SJCRH30 (cell line): ENCODE data around the gene HNMT. TPM values are rescaled to one million over a fixed set of nuclear protein-coding genes. Genes with fewer than 3 reads are reported as not detected.
"Not testable (repeated sequence)": the region's sequence is repeated elsewhere in the genome, so short reads cannot be mapped to it uniquely, and the experiment has no call there.

Experiments
- DNase-seq, 2 experiments: peaks; one replicate each; pipeline ENCODE4 v3.0.0-alpha.2; 2015 to 2020
- H3K27ac ChIP-seq: fragments of 250-450 bp; sonication (Bioruptor Pico); 2 replicates; pipeline ENCODE4 v1.5.1; 2020; ENCODE audit warnings: mild to moderate bottlenecking, moderate library complexity
- H3K27me3 ChIP-seq: fragments of 250-450 bp; sonication (Bioruptor Pico); 2 replicates; pipeline ENCODE4 v1.5.1; 2020; ENCODE audit warnings: mild to moderate bottlenecking, moderate library complexity
- H3K36me3 ChIP-seq: fragments of 250-450 bp; sonication (Bioruptor Pico); 2 replicates; pipeline ENCODE4 v1.5.1; 2020; ENCODE audit warnings: mild to moderate bottlenecking, moderate library complexity
- H3K4me1 ChIP-seq: fragments of 250-450 bp; sonication (Bioruptor Pico); 2 replicates; pipeline ENCODE4 v1.5.1; 2020; ENCODE audit warnings: mild to moderate bottlenecking, moderate library complexity
- H3K4me3 ChIP-seq: fragments of 250-450 bp; sonication (Bioruptor Pico); 2 replicates; pipeline ENCODE4 v1.5.1; 2020; ENCODE audit warnings: mild to moderate bottlenecking, moderate library complexity
- H3K9me3 ChIP-seq: fragments of 250-450 bp; sonication (Bioruptor Pico); replicated peaks from 2 replicates; pipeline ENCODE4 v1.5.1; 2020; ENCODE audit warnings: mild to moderate bottlenecking, moderate library complexity
- total RNA-seq: library from RNA; depleted of rRNA; stranded (reverse); fragments of >200 nt; shearing (Covaris generic); gene quantifications from 2 replicates; pipeline ENCODE4 v1.2.3, GENCODE V29; 2014

The HNMT gene
- total RNA-seq, 1 experiment from 2014 or later = 0.04 TPM

DNA sequence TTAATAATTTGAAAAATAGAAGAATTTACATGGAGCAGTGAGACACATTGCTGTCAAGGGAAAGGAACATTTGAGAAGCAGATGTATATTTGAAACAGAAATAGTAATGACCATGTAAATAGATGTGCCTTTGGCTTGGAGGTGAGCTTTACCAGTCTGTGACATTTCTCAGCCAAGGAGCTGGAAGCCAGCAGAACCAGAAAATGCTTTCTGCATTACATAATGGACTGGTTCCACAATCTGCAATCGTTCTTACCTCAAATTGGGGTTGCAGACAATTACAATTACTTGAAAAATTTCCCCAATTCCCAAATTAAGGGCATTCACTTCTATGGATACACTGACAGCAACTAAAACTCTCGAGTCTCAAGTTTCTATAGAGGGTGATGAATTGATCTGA, 59.7 kb downstream of the HNMT start:
- H3K4me1 ChIP-seq = no peaks in the 10 kb centered on the region
- H3K9me3 ChIP-seq = no peaks in the 10 kb centered on the region
- no peak for DNase-seq
- H3K27ac ChIP-seq = no peak overlapping the region
- no peak overlapping the region for H3K4me3 ChIP-seq
- H3K27me3 ChIP-seq = no peaks in the 10 kb centered on the region
- H3K36me3 ChIP-seq = no peaks in the 10 kb centered on the region

DNA sequence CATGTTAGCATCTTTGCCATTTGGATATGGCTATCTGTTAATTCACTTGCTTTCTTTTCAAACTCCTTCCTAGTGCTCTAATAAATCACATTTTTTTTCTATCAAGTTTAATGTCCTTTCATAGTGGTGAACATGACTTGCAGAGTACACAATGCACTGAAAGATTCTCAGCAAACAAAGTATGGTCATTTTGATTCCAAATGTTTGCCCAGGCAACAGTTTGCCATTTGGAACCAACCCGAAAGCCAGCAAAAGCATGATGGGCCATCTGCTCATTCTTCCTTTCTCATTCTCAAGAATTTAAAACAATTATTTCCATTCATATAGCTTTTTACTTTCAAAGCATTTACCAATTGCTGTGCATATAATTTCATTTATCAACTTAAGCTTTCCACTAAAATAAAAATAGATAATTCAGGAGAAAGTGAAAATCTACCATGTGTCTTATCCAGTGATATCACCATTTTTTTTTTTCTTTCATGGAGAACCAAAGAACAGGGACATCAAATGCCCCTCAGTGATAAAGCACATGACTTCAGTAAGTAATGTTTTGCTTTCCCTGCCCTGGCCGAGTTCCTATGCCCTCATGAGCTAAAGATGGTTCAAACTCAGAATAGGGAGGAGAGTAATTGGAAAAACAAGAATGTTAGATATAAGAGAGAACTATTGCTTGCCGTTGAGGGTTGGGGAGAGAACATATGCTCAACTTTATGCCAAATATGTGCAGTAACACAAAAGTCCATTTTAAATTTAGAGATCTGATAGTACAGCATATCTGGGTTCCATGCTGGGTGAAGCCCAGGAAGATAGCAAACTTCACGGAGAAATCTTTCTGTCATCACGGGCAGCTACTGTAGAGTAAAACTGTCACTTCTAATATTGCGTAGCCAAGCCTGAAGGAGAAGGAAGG, 62.1 kb downstream of the HNMT start:
- Histone ChIP-seq H3K9me3 (no peaks in the 10 kb centered on the region), H3K4me3 (no peak overlapping the region), H3K4me1 (no peaks in the 10 kb centered on the region), H3K36me3 (no peaks in the 10 kb centered on the region), H3K27ac (no peak overlapping the region), H3K27me3 (no peaks in the 10 kb centered on the region)
- DNase-seq = no peak

DNA sequence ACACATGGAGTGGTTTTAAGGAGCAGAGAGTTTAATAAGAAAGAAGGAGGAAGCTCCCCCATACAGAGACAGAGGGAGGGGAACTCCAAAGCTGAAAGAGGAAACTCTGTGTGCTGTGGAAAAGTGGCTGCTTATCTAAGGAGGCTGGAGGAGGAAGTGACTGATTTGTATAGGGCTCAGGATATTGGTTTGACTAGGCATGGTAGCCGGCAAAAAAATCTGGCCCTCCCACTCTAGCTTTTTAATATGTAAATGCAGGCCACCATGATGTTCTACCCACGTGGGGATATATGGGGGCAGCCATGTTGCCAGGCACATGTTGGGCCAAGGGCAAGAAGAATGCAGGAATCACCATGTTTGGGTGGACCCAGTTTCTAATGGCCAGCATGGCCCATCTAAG, 64.3 kb downstream of the HNMT start:
- Histone ChIP-seq H3K36me3 (no peaks in the 10 kb centered on the region), H3K27me3 (0 out of 2 replicates have a peak, but pooled peaks cover 3% of the 10 kb centered on the region)
- DNase-seq = no peak

DNA sequence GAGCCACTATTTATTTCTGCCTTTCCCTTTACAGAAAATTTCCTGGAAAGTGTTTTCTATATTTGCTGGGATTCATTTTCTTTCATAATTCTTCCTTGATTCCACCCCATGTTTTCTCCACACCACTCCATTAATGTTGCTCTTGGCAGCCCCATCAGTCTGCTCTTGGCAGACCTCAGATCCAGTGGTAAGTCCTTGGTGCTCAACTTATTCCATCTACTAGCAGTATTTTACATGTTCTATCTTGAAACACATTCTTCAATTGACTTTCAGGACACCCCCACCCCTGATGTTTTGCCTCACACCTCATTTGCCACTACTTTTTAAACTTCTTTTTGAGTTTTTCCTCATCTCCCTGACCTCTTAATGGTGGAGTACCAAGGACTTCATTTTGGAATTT, 65.0 kb downstream of the HNMT start:
- H3K36me3 ChIP-seq = no peaks in the 10 kb centered on the region
- H3K9me3 ChIP-seq = no peaks in the 10 kb centered on the region
- H3K4me3 ChIP-seq = no peak overlapping the region
- no peak overlapping the region for H3K27ac ChIP-seq
- DNase-seq = no peak
- H3K27me3 ChIP-seq = 0 out of 2 replicates have a peak, but pooled peaks cover 3% of the 10 kb centered on the region
- H3K4me1 ChIP-seq = no peaks in the 10 kb centered on the region

More for the DNA sequence above, 64.3 kb downstream of the HNMT start:
- Histone ChIP-seq H3K4me3 (no peak overlapping the region), H3K9me3 (no peaks in the 10 kb centered on the region), H3K4me1 (no peaks in the 10 kb centered on the region), H3K27ac (no peak overlapping the region)

DNA sequence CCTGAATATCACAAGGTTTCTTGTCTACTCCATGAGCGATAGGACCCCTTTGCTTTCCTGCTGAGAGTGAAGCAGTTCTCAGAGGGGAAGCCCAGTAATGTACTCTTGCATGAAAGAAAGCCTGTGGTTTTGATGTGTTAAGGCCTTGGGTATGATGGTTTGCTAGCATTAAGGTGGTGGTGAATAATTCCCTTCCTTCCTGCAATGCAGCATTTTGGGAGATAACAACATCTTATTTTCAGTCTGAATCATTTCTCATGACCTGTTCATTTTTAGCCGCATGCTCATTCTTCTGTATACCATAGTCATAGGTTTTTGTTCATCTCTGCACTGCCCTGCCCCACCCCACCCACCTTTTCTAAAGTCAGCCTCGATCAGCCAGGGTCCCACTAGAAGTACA, 66.2 kb downstream of the HNMT start:
- no peak overlapping the region for H3K4me3 ChIP-seq
- H3K36me3 ChIP-seq = no peaks in the 10 kb centered on the region
- DNase-seq = no peak
- no peaks in the 10 kb centered on the region for H3K4me1 ChIP-seq
- H3K9me3 ChIP-seq = no peaks in the 10 kb centered on the region
- H3K27me3 ChIP-seq = 0 out of 2 replicates have a peak, but pooled peaks cover 3% of the 10 kb centered on the region
- no peak overlapping the region for H3K27ac ChIP-seq

DNA sequence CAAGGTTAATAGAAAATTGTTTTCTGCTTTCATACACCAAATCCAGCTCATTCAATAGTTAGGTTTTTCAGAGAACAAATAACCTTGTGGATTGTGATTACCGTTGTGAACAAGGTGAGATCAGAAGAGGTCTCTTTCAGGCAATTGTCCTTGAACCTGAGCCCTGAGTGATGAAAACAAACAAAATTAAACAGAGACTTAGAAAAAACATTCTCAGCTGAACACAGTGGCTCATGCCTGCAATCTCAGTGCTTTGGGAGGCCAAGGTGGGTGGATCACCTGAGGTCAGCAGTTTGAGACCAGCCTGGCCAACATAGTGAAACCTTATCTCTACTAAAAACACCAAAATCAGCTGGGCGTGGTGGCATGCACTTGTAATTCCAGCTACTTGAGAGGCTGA, 68.1 kb downstream of the HNMT start:
- H3K9me3 ChIP-seq = no peaks in the 10 kb centered on the region
- DNase-seq = no peak
- no peak overlapping the region for H3K27ac ChIP-seq
- H3K27me3 ChIP-seq = 0 out of 2 replicates have a peak, but pooled peaks cover 3% of the 10 kb centered on the region
- H3K4me3 ChIP-seq = no peak overlapping the region
- H3K4me1 ChIP-seq = no peaks in the 10 kb centered on the region
- H3K36me3 ChIP-seq = no peaks in the 10 kb centered on the region

DNA sequence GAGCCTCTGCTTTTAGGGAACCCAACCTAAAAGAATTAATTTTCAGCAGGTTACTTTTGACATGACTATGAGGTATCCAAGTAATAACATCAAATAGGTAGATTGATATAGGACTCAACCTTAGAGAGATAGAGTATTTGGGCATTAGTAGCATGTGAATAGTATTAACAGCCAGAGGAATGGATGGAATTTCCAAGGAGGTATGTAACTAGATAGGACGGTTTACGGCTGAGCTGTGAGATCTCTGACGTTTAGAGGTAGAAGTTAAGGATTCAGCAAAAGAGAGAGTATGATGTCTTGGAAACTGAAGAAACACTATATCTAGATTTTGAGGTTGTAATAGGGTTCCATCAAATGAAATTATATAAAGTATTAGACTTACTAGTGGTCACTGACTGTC, 70.3 kb downstream of the HNMT start:
- H3K9me3 ChIP-seq = no peaks in the 10 kb centered on the region
- H3K4me3 ChIP-seq = no peak overlapping the region
- H3K27ac ChIP-seq = no peak overlapping the region
- H3K36me3 ChIP-seq = no peaks in the 10 kb centered on the region
- no peak for DNase-seq
- H3K4me1 ChIP-seq = no peaks in the 10 kb centered on the region
- H3K27me3 ChIP-seq = 0 out of 2 replicates have a peak, but pooled peaks cover 3% of the 10 kb centered on the region

DNA sequence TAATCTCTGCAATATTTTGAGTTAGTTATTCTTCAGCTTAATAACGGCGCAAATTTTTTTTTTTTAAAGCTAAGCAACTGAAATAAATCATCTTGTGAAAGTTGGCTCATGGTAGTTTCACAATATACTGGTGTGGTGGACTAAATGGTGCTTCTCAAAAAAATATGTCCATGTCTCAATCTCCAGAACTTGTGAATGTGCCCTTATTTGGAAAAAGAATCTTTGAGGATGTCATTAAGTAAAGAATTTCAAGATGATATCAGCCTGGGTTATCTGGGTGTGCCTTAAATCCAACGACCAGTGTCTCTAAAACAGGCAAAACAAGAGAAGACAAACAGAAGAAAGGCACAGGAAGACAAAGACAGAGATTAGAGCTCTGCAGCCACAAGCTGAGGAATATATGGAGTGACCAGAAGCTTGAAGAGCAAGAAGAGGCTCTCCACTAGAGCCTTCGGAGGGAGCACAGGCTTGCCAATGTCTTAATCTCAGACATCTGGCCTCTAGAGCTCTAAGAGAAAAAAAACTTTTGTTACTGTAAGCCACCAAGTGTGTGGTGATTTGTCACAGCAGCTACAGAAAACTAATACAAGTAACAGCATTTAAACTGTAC, 71.4 kb downstream of the HNMT start:
- Histone ChIP-seq H3K36me3 (no peaks in the 10 kb centered on the region), H3K4me3 (no peak overlapping the region), H3K27me3 (0 out of 2 replicates have a peak, but pooled peaks cover 3% of the 10 kb centered on the region), H3K27ac (no peak overlapping the region), H3K4me1 (no peaks in the 10 kb centered on the region), H3K9me3 (no peaks in the 10 kb centered on the region)
- no peak for DNase-seq

DNA sequence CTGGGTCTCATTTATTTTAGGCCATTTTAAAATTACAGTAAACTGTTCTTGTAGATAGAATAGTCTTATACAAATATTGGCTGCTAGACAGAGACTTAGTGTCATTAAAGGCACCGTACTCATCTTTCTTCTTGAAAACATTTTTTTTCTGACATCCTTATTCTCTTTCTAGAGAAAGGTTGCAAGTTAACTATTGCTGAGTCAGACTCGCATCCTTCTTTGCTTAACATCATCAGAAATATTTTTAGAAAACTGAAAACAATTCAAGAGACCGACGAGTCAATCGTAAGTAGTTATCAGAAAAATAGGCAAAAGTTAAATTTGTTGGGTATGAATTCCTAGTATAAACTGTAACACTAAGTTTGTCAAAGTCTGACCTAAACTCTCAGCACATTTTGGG, 72.2 kb downstream of the HNMT start:
- Histone ChIP-seq H3K36me3 (no peaks in the 10 kb centered on the region), H3K4me1 (no peaks in the 10 kb centered on the region), H3K27ac (no peak overlapping the region), H3K9me3 (no peaks in the 10 kb centered on the region), H3K4me3 (no peak overlapping the region), H3K27me3 (0 out of 2 replicates have a peak, but pooled peaks cover 3% of the 10 kb centered on the region)
- DNase-seq = no peak

DNA sequence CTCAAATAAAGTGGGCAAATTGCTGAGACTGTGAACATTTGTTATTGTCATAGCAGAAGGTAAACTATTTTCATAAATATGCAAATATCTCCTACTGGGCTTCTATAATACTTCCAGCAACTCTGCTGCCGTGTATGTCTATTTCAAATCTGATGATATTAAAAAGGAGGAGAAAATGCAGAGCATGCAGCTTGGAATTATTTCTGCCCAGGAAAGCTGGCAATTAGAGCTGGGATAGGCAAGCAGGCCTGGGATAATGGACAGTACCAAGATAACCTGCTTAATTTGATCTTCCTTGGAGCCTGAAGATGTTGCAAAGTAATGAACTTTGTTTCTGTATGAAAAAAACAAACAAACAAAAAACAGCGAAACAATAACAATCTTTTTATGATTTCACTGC, 72.8 kb downstream of the HNMT start:
- no peak overlapping the region for H3K27ac ChIP-seq
- H3K9me3 ChIP-seq = no peaks in the 10 kb centered on the region
- H3K27me3 ChIP-seq = no peaks in the 10 kb centered on the region
- no peaks in the 10 kb centered on the region for H3K36me3 ChIP-seq
- H3K4me3 ChIP-seq = no peak overlapping the region
- no peaks in the 10 kb centered on the region for H3K4me1 ChIP-seq
- no peak for DNase-seq

DNA sequence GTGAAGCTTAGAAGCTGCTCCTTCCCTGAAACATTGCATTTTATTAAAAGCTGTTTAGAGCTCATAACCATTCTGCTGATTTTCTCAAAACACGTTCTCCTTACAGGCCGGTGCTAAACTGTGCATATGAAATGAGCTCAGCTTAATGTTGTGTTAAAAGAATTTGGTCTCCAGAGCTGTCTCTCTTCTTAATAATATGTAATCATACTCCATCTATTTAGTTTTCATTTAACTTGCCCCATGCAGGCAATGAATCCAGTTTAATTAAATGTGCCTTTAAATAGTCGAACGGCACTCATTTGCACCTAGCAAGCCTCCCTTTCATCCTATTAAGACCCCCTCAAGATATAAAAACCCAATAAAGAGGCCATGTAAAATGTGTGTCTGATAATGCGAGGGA, 76.3 kb downstream of the HNMT start:
- H3K4me1 ChIP-seq = no peaks in the 10 kb centered on the region
- H3K9me3 ChIP-seq = 0 out of 2 replicates have a peak, but pooled peaks cover 2% of the 10 kb centered on the region
- no peak overlapping the region for H3K4me3 ChIP-seq
- no peak overlapping the region for H3K27ac ChIP-seq
- DNase-seq = no peak
- no peaks in the 10 kb centered on the region for H3K27me3 ChIP-seq
- H3K36me3 ChIP-seq = no peaks in the 10 kb centered on the region

DNA sequence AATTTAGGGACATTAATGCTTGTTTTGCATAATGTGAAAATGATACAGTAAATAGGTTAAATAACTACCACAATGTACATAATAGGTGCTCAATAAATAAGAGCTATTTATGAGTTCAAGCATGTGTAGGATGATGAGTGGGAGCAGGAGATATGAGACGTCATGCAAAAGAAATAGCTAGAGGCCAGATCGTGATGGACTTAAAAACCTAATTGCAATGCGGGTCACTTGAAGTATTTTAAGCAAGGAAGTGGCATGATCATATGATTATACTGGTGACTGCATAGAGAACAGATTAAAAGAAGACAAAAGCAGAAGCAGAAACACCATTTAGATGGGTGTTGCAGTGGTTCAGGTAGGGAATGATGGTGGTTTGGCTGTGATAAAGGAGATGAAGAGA, 78.0 kb downstream of the HNMT start:
- H3K4me1 ChIP-seq = no peaks in the 10 kb centered on the region
- DNase-seq = no peak
- H3K9me3 ChIP-seq = 0 out of 2 replicates have a peak, but pooled peaks cover 2% of the 10 kb centered on the region
- no peaks in the 10 kb centered on the region for H3K27me3 ChIP-seq
- no peak overlapping the region for H3K4me3 ChIP-seq
- no peak overlapping the region for H3K27ac ChIP-seq
- no peaks in the 10 kb centered on the region for H3K36me3 ChIP-seq

DNA sequence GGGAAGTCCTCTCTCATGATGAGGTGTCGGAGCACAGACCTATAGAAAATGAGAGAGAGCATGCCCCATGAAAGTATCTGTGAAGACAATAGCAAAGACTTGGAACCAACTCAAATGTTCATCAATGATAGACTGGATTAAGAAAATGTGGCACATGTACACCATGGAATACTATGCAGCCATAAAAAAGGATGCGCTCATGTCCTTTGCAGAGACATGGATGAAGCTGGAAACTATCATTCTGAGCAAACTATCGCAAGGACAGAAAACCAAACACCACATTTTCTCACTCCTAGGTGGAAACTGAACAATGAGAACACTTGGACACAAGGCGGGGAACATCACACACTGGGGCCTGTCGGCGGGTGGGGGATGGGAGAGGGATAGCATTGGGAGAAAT, 79.3 kb downstream of the HNMT start:
- not testable (repeated sequence) for H3K9me3 ChIP-seq, H3K4me1 ChIP-seq, DNase-seq, H3K36me3 ChIP-seq, H3K27me3 ChIP-seq, H3K27ac ChIP-seq, H3K4me3 ChIP-seq

DNA sequence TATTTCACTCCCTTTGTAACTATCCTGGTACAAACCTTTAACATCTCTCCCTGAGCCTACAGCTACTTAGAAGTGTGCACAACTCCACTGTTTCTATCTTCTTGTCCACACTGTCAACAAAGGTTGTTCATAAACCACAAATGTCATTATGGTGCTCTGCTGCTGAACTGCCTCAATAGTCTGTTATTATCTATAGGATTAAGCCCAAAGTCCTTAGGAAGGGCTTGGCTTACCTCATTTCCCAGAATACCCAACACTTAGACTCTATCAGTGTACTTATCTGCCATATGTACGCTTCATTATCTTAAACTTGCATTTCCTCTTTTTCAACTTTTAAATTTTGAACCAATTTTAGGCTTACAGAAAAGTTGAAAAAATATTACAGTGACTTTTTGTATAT, 94.2 kb downstream of the HNMT start:
- no peaks in the 10 kb centered on the region for H3K9me3 ChIP-seq
- peaks cover 21% of the 10 kb centered on the region for H3K4me1 ChIP-seq
- H3K27ac ChIP-seq = no peak overlapping the region
- no peak overlapping the region for H3K4me3 ChIP-seq
- peak in 1 of 2 experiments; percentile 8 for DNase-seq
- no peaks in the 10 kb centered on the region for H3K27me3 ChIP-seq
- H3K36me3 ChIP-seq = no peaks in the 10 kb centered on the region

DNA sequence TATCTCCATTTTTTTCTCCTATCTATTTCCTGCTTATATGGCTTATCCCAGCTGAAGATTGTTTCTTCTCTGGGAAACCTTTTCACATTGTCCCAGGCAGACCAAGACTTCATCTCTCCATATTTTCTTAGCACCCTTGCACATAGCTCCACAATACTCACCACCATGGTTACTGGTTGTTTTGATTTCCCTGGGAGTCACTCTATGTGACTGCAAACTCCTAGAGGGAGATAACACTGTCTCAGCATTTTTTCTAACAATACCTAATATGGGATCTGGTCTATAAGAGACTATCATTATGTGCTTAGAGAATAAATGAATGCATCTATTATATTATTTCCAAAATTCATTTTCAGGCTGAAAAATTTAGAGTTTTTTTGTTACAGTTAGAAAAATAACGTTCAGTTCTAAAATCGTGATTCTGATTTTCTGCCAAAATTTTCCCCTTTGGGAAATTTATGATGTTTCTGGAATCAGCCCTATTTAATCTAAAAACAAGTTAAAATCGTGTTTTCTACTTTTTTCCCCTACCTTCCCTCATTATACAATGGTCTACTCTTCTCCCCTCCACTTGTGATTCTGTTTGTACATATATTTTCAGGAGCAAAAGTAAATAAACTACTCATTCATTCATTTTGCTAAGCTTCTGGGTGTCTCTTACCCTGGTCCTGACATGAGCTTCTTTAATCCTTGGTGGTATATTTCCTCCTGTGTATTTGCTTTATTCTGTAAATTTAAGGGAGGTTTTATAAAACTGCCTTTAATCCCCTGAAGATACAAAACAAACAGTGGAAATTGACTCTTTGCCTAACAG, 95.4 kb downstream of the HNMT start:
- Histone ChIP-seq H3K36me3 (no peaks in the 10 kb centered on the region), H3K27me3 (no peaks in the 10 kb centered on the region), H3K27ac (no peak overlapping the region), H3K4me3 (no peak overlapping the region), H3K4me1 (peaks cover 21% of the 10 kb centered on the region), H3K9me3 (no peaks in the 10 kb centered on the region)
- DNase-seq = no peak
